ENCODE results near the gene CHKB. TPM values are rescaled to one million over a fixed set of nuclear protein-coding genes. Genes with fewer than 3 reads are reported as not detected.

CHKB gene
- total RNA-seq, 1 experiment from 2014 or later: 77.8 TPM

Other genes with a start within 250 kb of the CHKB start
- 32.9 and 78.0 TPM in 2 replicates for gene PPP6R2, start 239.5 kb downstream of the CHKB start, total RNA-seq (2014; rRNA removed; shearing (Covaris generic); ENCODE audit: low replicate concordance)
- 33.5 and 91.5 TPM in 2 replicates for gene SBF1, start 107.8 kb downstream of the CHKB start, total RNA-seq (2014; rRNA removed; shearing (Covaris generic); ENCODE audit: low replicate concordance)
- 0.79 and 1.4 TPM in 2 replicates for gene ADM2, start 101.3 kb downstream of the CHKB start, total RNA-seq (2014; rRNA removed; shearing (Covaris generic); ENCODE audit: low replicate concordance)
- gene MIOX, start 96.0 kb downstream of the CHKB start, total RNA-seq (2014; rRNA removed; shearing (Covaris generic); ENCODE audit: low replicate concordance): 0.93 and 3.9 TPM in 2 replicates
- 19.2 and 21.4 TPM in 2 replicates for gene LMF2, start 75.1 kb downstream of the CHKB start, total RNA-seq (2014; rRNA removed; shearing (Covaris generic); ENCODE audit: low replicate concordance)
- 24.6 and 53.5 TPM in 2 replicates for gene NCAPH2, start 74.6 kb downstream of the CHKB start, total RNA-seq (2014; rRNA removed; shearing (Covaris generic); ENCODE audit: low replicate concordance)
- gene SCO2, start 57.3 kb downstream of the CHKB start, total RNA-seq (2014; rRNA removed; shearing (Covaris generic); ENCODE audit: low replicate concordance): 1.1 and 14.2 TPM in 2 replicates
- 1.8 and 5.0 TPM in 2 replicates for gene TYMP, start 52.8 kb downstream of the CHKB start, total RNA-seq (2014; rRNA removed; shearing (Covaris generic); ENCODE audit: low replicate concordance)
- gene KLHDC7B, start 37.0 kb downstream of the CHKB start, total RNA-seq (2014; rRNA removed; shearing (Covaris generic); ENCODE audit: low replicate concordance): 4.5 and 9.8 TPM in 2 replicates
- not detected in 2 replicates for gene SYCE3, start 19.9 kb downstream of the CHKB start, total RNA-seq (2014; rRNA removed; shearing (Covaris generic); ENCODE audit: low replicate concordance)
- 50.3 and 80.0 TPM in 2 replicates for gene CPT1B, start 4.4 kb downstream of the CHKB start, total RNA-seq (2014; rRNA removed; shearing (Covaris generic); ENCODE audit: low replicate concordance)
- gene MAPK8IP2, start 17.9 kb upstream of the CHKB start, total RNA-seq (2014; rRNA removed; shearing (Covaris generic); ENCODE audit: low replicate concordance): 1.3 and 1.6 TPM in 2 replicates
- gene ARSA, start 45.3 kb upstream of the CHKB start, total RNA-seq (2014; rRNA removed; shearing (Covaris generic); ENCODE audit: low replicate concordance): 24.3 and 41.1 TPM in 2 replicates
- gene SHANK3, start 90.0 kb upstream of the CHKB start, total RNA-seq (2014; rRNA removed; shearing (Covaris generic); ENCODE audit: low replicate concordance): 0.04 TPM in 1 of 2 replicates, not detected in the other
- gene ACR, start 155.4 kb upstream of the CHKB start, total RNA-seq (2014; rRNA removed; shearing (Covaris generic); ENCODE audit: low replicate concordance): not detected in 2 replicates
- gene RABL2B, start 200.8 kb upstream of the CHKB start, total RNA-seq (2014; rRNA removed; shearing (Covaris generic); ENCODE audit: low replicate concordance): 26.4 and 26.8 TPM in 2 replicates

Measured in Karpas-422 (cell line).